SK-N-SH (cell line): ENCODE data around the gene NOS2.

Source experiments
- EZH2phosphoT487 ChIP-seq: fragments of 200-600 bp; sonication (generic); IDR thresholded peaks from 2 replicates; pipeline ENCODE4 v1.6.1; 2017; ENCODE audit warnings: low read depth, mixed run types, mild to moderate bottlenecking, antibody characterized with exemption, moderate library complexity, borderline replicate concordance
- JUND ChIP-seq: IDR thresholded peaks from 2 replicates; pipeline ENCODE4 v1.4.0; 2012
- POLR2AphosphoS5 ChIP-seq: IDR thresholded peaks from 2 replicates; pipeline ENCODE4 v1.6.1; 2012; ENCODE audit warnings: low read depth, low read length
- RAD21 ChIP-seq: IDR thresholded peaks from 2 replicates; pipeline ENCODE4 v1.6.1; 2012; ENCODE audit warnings: mild to moderate bottlenecking, low read length
- SMC3 ChIP-seq: IDR thresholded peaks from 2 replicates; pipeline ENCODE4 v1.6.1; 2012; ENCODE audit warnings: low read depth, low read length, improper control_type of control experiment
- TAF1 ChIP-seq: IDR thresholded peaks from 2 replicates; pipeline ENCODE4 v1.6.1; 2012; ENCODE audit warnings: low read depth, mild to moderate bottlenecking, low read length, moderate library complexity, borderline replicate concordance
- TF ChIP-seq, protein P1 (sequence below): IDR thresholded peaks from 2 replicates; pipeline ENCODE4 v1.4.0; 2012; ENCODE audit warnings: low read depth, borderline replicate concordance
- TF ChIP-seq, protein P2 (sequence below): fragments of 200-600 bp; sonication (generic); IDR thresholded peaks from 2 replicates; pipeline ENCODE4 v1.6.1; 2017; ENCODE audit warnings: antibody characterized with exemption, mild to moderate bottlenecking, moderate library complexity
- TF ChIP-seq, protein P3 (sequence below): IDR thresholded peaks from 2 replicates; pipeline ENCODE4 v1.6.1; 2012; ENCODE audit warnings: mild to moderate bottlenecking, low read depth, low read length, moderate library complexity
- TF ChIP-seq, protein P4 (sequence below): IDR thresholded peaks from 2 replicates; pipeline ENCODE4 v1.4.0; 2012; ENCODE audit warnings: low read depth

DNA sequence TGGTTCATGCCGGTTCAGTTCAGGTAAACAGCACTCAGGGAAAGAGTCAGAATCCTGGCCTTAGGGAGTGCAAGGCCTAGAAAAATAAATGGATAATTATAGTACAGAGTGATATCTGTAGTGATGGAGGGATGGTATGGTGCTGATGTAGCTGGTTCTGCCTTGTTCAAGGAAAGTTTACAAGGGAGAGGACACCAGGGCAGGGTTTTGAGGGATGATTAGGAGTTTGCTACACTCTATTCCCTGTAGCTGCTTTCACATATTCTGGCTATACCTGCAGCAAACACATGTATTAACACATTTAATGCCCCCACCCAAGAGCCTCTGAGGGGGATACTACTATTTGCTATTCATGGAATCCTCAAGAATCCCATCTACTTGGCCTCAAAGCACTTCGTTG, 1.7 kb upstream of the NOS2 start:
- TF ChIP-seq, protein P1, sequence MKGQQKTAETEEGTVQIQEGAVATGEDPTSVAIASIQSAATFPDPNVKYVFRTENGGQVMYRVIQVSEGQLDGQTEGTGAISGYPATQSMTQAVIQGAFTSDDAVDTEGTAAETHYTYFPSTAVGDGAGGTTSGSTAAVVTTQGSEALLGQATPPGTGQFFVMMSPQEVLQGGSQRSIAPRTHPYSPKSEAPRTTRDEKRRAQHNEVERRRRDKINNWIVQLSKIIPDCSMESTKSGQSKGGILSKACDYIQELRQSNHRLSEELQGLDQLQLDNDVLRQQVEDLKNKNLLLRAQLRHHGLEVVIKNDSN: no peak
- TF ChIP-seq, protein P2, sequence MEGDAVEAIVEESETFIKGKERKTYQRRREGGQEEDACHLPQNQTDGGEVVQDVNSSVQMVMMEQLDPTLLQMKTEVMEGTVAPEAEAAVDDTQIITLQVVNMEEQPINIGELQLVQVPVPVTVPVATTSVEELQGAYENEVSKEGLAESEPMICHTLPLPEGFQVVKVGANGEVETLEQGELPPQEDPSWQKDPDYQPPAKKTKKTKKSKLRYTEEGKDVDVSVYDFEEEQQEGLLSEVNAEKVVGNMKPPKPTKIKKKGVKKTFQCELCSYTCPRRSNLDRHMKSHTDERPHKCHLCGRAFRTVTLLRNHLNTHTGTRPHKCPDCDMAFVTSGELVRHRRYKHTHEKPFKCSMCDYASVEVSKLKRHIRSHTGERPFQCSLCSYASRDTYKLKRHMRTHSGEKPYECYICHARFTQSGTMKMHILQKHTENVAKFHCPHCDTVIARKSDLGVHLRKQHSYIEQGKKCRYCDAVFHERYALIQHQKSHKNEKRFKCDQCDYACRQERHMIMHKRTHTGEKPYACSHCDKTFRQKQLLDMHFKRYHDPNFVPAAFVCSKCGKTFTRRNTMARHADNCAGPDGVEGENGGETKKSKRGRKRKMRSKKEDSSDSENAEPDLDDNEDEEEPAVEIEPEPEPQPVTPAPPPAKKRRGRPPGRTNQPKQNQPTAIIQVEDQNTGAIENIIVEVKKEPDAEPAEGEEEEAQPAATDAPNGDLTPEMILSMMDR: no peak
- TF ChIP-seq POLR2AphosphoS5: no peak
- no peak for TF ChIP-seq SMC3
- no peak for TF ChIP-seq EZH2phosphoT487
- TF ChIP-seq, protein P3, sequence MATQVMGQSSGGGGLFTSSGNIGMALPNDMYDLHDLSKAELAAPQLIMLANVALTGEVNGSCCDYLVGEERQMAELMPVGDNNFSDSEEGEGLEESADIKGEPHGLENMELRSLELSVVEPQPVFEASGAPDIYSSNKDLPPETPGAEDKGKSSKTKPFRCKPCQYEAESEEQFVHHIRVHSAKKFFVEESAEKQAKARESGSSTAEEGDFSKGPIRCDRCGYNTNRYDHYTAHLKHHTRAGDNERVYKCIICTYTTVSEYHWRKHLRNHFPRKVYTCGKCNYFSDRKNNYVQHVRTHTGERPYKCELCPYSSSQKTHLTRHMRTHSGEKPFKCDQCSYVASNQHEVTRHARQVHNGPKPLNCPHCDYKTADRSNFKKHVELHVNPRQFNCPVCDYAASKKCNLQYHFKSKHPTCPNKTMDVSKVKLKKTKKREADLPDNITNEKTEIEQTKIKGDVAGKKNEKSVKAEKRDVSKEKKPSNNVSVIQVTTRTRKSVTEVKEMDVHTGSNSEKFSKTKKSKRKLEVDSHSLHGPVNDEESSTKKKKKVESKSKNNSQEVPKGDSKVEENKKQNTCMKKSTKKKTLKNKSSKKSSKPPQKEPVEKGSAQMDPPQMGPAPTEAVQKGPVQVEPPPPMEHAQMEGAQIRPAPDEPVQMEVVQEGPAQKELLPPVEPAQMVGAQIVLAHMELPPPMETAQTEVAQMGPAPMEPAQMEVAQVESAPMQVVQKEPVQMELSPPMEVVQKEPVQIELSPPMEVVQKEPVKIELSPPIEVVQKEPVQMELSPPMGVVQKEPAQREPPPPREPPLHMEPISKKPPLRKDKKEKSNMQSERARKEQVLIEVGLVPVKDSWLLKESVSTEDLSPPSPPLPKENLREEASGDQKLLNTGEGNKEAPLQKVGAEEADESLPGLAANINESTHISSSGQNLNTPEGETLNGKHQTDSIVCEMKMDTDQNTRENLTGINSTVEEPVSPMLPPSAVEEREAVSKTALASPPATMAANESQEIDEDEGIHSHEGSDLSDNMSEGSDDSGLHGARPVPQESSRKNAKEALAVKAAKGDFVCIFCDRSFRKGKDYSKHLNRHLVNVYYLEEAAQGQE: no peak
- no peak for TF ChIP-seq JUND
- TF ChIP-seq RAD21: no peak
- TF ChIP-seq, protein P4, sequence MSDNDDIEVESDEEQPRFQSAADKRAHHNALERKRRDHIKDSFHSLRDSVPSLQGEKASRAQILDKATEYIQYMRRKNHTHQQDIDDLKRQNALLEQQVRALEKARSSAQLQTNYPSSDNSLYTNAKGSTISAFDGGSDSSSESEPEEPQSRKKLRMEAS: no peak
- no peak for TF ChIP-seq TAF1
